Endothelial cell of umbilical vein (primary cell): ENCODE data around the gene NCKAP5. TPM values are rescaled to one million over a fixed set of nuclear protein-coding genes. Genes with fewer than 3 reads are reported as not detected.
A peak's percentile ranks its signal among the peaks of the same experiment; 100 is the strongest.
"Not testable (repeated sequence)": the region's sequence is repeated elsewhere in the genome, so short reads cannot be mapped to it uniquely, and the experiment has no call there.

Source experiments
- BruUV-seq: library from RNA; stranded (reverse); fragments of 400-500 nt; replicated peaks from 2 replicates; lab custom pipeline; 2021; lab: Mats Ljungman, UMichigan
- CTCF ChIA-PET: fragments of 300-600, 350-600 bp; sonication (Branson Sonifier 250); formaldehyde crosslinking; loops from one replicate; lab custom pipeline; 2021; ENCODE audit warnings: antibody characterized with exemption, inconsistent platforms; lab: Charles Lee
- POLR2A ChIA-PET: fragments of 300-600, 350-600 bp; sonication (Branson Sonifier 250); formaldehyde crosslinking; loops from one replicate; lab custom pipeline; 2021; ENCODE audit warnings: antibody characterized with exemption, inconsistent platforms; lab: Charles Lee
- DNase-seq: peaks from one replicate; pipeline ENCODE4 v3.0.0-alpha.2; 2011; ENCODE audit warnings: low read depth, low spot score
- FAIRE-seq: peaks from 2 replicates; lab custom pipeline; 2011; peaks lifted over from hg19 to GRCh38; lab: Jason Lieb, UNC
- H2AFZ ChIP-seq: 2 replicates; pipeline ENCODE4 v1.6.0; 2012; ENCODE audit warnings: low read depth, low read length, control low read depth, inconsistent platforms
- H3K27ac ChIP-seq: 2 replicates; pipeline ENCODE4 v1.5.1; 2011; ENCODE audit warnings: low read depth, mild to moderate bottlenecking, control low read depth, low read length, moderate library complexity; ENCODE audit not compliant: insufficient read depth
- H3K27me3 ChIP-seq, 2 experiments: 2 replicates each; pipeline versions ENCODE4 v1.6.0 to v1.6.1; 2011; ENCODE audit warnings: low read length in 2 of 2, mixed read lengths in 1 of 2; ENCODE audit not compliant: control insufficient read depth in 2 of 2, insufficient read depth in 2 of 2
- H3K36me3 ChIP-seq, 2 experiments: 2 replicates in 1 of 2; 3 replicates in 1 of 2; pipeline ENCODE4 v1.5.1; 2011; ENCODE audit warnings: low read length in 2 of 2, mild to moderate bottlenecking in 1 of 2, moderate library complexity in 1 of 2; ENCODE audit not compliant: control insufficient read depth in 2 of 2, insufficient read depth in 2 of 2; ENCODE audit errors: extremely low read depth in 1 of 2
- H3K4me1 ChIP-seq: 3 replicates; pipeline ENCODE4 v1.5.1; 2011; ENCODE audit warnings: mild to moderate bottlenecking, low read length; ENCODE audit not compliant: control insufficient read depth, insufficient read depth; ENCODE audit errors: extremely low read depth
- H3K4me2 ChIP-seq: 2 replicates; pipeline ENCODE4 v1.6.1; 2011; ENCODE audit warnings: low read length, control low read depth, mixed read lengths; ENCODE audit not compliant: insufficient read depth
- H3K4me3 ChIP-seq, 3 experiments: fragments of 200-600 bp in 1 of 3; sonication (generic), shearing (Covaris generic) in 1 of 3; replicated peaks in 1 of 3; 2 replicates each; pipeline ENCODE4 v1.5.1; 2011 to 2016; ENCODE audit warnings: control low read depth in 3 of 3, low read length in 3 of 3, mild to moderate bottlenecking in 2 of 3, inconsistent platforms in 1 of 3, low read depth in 1 of 3, moderate library complexity in 1 of 3; ENCODE audit not compliant: insufficient read depth in 1 of 3
- H3K79me2 ChIP-seq: 2 replicates; pipeline ENCODE4 v1.6.0; 2012; ENCODE audit warnings: low read length, inconsistent platforms; ENCODE audit not compliant: control insufficient read depth, insufficient read depth
- H3K9ac ChIP-seq: replicated peaks from 2 replicates; pipeline ENCODE3; 2011; ENCODE audit warnings: low read length, control low read depth; ENCODE audit not compliant: insufficient read depth; ENCODE audit errors: extremely low read depth
- H3K9me1 ChIP-seq: replicated peaks from 3 replicates; pipeline ENCODE4 v1.6.0; 2011; ENCODE audit warnings: mild to moderate bottlenecking, low read length; ENCODE audit not compliant: control insufficient read depth, insufficient read depth; ENCODE audit errors: extremely low read depth
- H3K9me3 ChIP-seq: replicated peaks from 2 replicates; pipeline ENCODE4 v1.5.1; 2012; ENCODE audit warnings: low read length, inconsistent platforms; ENCODE audit not compliant: control insufficient read depth, insufficient read depth
- H4K20me1 ChIP-seq: replicated peaks from 2 replicates; pipeline ENCODE3; 2011; ENCODE audit warnings: mild to moderate bottlenecking, low read length; ENCODE audit not compliant: control insufficient read depth, insufficient read depth; ENCODE audit errors: extremely low read depth
- CTCF ChIP-seq, 2 donors: IDR thresholded peaks; 1 replicate in 1 of 2; 2 replicates in 1 of 2; pipeline ENCODE4 v1.5.1; 2011; ENCODE audit warnings: low read length in 2 of 2, mild to moderate bottlenecking in 2 of 2, moderate library complexity in 2 of 2, control low read depth in 1 of 2, inconsistent platforms in 1 of 2, low read depth in 1 of 2; ENCODE audit not compliant: insufficient read depth in 1 of 2; ENCODE audit errors: extremely low read depth in 1 of 2
- EZH2 ChIP-seq: IDR thresholded peaks from 2 replicates; pipeline ENCODE4 v1.6.1; 2012; ENCODE audit warnings: borderline replicate concordance, low read depth, mild to moderate bottlenecking, moderate library complexity, low read length, inconsistent platforms; ENCODE audit not compliant: severe bottlenecking
- FOS ChIP-seq: IDR thresholded peaks from 2 replicates; pipeline ENCODE4 v1.6.1; 2011; ENCODE audit warnings: mild to moderate bottlenecking, low read length, moderate library complexity, borderline replicate concordance; ENCODE audit not compliant: insufficient read depth
- GATA2 ChIP-seq: IDR thresholded peaks from 2 replicates; pipeline ENCODE4 v1.7.0; 2011; ENCODE audit warnings: low read depth, mild to moderate bottlenecking, moderate library complexity, mixed read lengths, low read length; ENCODE audit not compliant: insufficient read length, insufficient read depth
- JUN ChIP-seq: IDR thresholded peaks from 2 replicates; pipeline ENCODE4 v1.6.1; 2011; ENCODE audit warnings: borderline replicate concordance, low read depth; ENCODE audit not compliant: insufficient read length, insufficient read depth
- MAX ChIP-seq: IDR thresholded peaks from 2 replicates; pipeline ENCODE4 v1.6.1; 2011; ENCODE audit not compliant: insufficient read depth, insufficient read length
- MYC ChIP-seq: IDR thresholded peaks from one replicate; pipeline ENCODE4 v1.6.1; 2011; ENCODE audit warnings: mild to moderate bottlenecking, low read depth, low read length
- POLR2A ChIP-seq: IDR thresholded peaks from 2 replicates; pipeline ENCODE4 v1.6.1; 2012; ENCODE audit warnings: low read depth, mild to moderate bottlenecking, control low read depth, low read length
- POLR2AphosphoS5 ChIP-seq: IDR thresholded peaks from 2 replicates; pipeline ENCODE4 v1.6.1; 2012; ENCODE audit warnings: low read depth, mild to moderate bottlenecking, control low read depth, low read length, moderate library complexity; ENCODE audit not compliant: insufficient read depth
- dilution Hi-C: fragments of 300-500 bp; cut with MboI; formaldehyde crosslinking; loops from one replicate; pipeline ENCODE4 v1.15.0; 2019; ENCODE audit warnings: low sequenced_read_pairs; ENCODE audit not compliant: extremely low pct_ligation_motif_present
- intact Hi-C: fragments of 100-400 bp; cut with micrococcal nuclease; formaldehyde crosslinking; loops from one replicate; pipeline ENCODE4 v1.10.0; 2022
- polyA plus RNA-seq, 4 experiments: library from polyadenylated mRNA; depleted of rRNA in 3 of 4; stranded (reverse) in 3 of 4; unstranded in 1 of 4; fragments of >200 nt; gene quantifications; 2 replicates each; pipeline versions ENCODE4 v1.2.1 to v1.2.3, GENCODE V29; 2011 to 2012; ENCODE audit warnings: missing spikeins in 1 of 4
- total RNA-seq: library from RNA; stranded (reverse); gene quantifications from 2 replicates; pipeline ENCODE4 v1.2.3, GENCODE V29; 2021

The NCKAP5 gene
- total and polyA plus RNA-seq, 2 donors (not counting 3 experiments of a cell fraction or from before 2014, with no cell fraction given) = 0.47 to 3.3 TPM

- DNase-seq, FAIRE-seq, H3K4me1 ChIP-seq, H3K9me3 ChIP-seq, BruUV-seq, CTCF ChIA-PET, dilution Hi-C loops, intact Hi-C loops, H3K4me2 ChIP-seq, H3K36me3 ChIP-seq, H3K79me2 ChIP-seq, H2AFZ ChIP-seq, H3K4me3 ChIP-seq, H3K27me3 ChIP-seq, H4K20me1 ChIP-seq, H3K9ac ChIP-seq, POLR2A ChIA-PET, H3K27ac ChIP-seq, H3K9me1 ChIP-seq: not testable (repeated sequence)
Measured at GRCh38 chr2:132809962-132810361, 758.3 kb downstream of the NCKAP5 start.

GRCh38 chr2:132804051-132804450 lies 764.2 kb downstream of the NCKAP5 start:
- no peaks in the 10 kb centered on the region for H3K79me2 ChIP-seq
- intact Hi-C loops = no loop called here
- H3K27ac ChIP-seq = no peak overlapping the region
- H3K4me2 ChIP-seq = no peak overlapping the region
- H3K9ac ChIP-seq = no peak overlapping the region
- CTCF ChIA-PET = no interaction called here
- no peaks in the 10 kb centered on the region for H3K27me3 ChIP-seq
- no peak overlapping the region for H3K4me3 ChIP-seq
- FAIRE-seq (no peak), DNase-seq (peak; percentile 4)
- BruUV-seq = no TSS peak
- H4K20me1 ChIP-seq = no peaks in the 10 kb centered on the region
- dilution Hi-C loops = no loop called here
- H3K9me1 ChIP-seq = no peaks in the 10 kb centered on the region
- no peak overlapping the region for H2AFZ ChIP-seq
- H3K4me1 ChIP-seq = no peaks in the 10 kb centered on the region
- POLR2A ChIA-PET = no interaction called here
- H3K36me3 ChIP-seq = no peaks in the 10 kb centered on the region
- TF ChIP-seq POLR2AphosphoS5 (no peak), GATA2 (no peak), JUN (no peak), CTCF (IDR thresholded peaks at IDR 0.05; ENCODE audit: extremely low read depth in 1 of 2, insufficient read depth in 1 of 2, low read depth in 1 of 2, low read length in 2 of 2) (no peak), MYC (no peak), EZH2 (no peak), FOS (no peak), POLR2A (no peak), MAX (no peak)
- no peaks in the 10 kb centered on the region for H3K9me3 ChIP-seq
